GM18505 (cell line): Measurements from ENCODE around the gene SENP2.

ENCODE experiments used
- ATAC-seq: cut with Tn5 transposase; IDR thresholded peaks from one replicate; pipeline ENCODE4 v1.9.1; 2021; ENCODE audit not compliant: unreplicated experiment
- POLR2A ChIP-seq: IDR thresholded peaks from 4 replicates; pipeline ENCODE4 v1.6.1; 2011; ENCODE audit warnings: borderline replicate concordance; ENCODE audit not compliant: insufficient read depth, insufficient read length; ENCODE audit errors: extremely low read depth

SENP2 gene

DNA sequence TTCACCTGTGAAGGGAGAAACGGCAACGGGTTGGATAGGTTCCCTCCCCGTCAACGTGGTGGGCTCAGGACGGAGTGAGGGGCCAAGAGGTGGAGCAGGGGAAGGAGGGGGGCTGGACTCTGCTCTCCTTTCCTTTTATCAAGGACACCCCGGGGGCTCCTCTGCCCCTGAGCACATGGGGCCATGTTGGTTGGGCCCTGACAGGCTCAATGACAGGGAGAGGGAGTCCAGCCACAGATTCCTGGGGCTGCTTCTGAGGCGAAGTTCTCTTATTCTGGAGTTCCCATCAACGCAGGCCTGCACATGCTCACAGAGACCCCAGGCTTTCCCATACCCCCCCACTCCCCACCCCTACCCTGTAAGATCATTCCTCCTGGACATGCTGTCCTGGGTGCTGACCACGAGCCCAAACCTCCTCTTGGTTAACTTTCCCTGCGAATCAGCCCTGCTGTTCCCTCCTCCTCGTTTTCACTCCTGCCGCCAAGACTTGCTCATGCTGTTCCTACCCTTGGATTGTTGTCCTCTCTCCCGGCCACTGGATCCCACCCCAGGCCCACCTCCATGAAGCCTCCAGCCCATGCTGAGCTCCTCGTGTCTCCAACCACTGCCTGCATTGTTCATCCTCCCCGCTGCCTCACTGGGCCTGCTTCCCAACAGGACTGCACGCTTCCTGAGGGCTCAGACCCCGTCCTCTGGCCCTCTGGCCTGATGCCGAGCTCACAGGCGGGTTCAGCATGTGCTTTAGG, 61.2 kb downstream of the SENP2 start:
- no peak for TF ChIP-seq POLR2A
- no peak for ATAC-seq

DNA sequence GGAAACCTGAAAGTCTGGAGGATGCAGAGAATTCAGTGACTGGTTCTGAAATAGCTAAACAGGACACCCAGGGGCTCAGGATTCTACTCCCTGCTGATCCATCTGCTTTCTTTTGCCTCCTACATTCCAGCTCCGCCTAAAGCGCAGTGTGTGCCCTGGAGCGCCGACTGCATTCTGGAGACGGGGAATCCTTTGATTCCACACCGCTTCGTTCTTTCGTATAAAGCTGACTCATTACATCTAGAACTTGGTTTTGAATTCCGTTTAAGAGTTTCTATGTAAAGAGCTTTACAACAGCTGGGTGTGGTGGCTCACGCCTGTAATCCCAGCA, 61.8 kb downstream of the SENP2 start:
- TF ChIP-seq POLR2A = no peak
- ATAC-seq = no peak

DNA sequence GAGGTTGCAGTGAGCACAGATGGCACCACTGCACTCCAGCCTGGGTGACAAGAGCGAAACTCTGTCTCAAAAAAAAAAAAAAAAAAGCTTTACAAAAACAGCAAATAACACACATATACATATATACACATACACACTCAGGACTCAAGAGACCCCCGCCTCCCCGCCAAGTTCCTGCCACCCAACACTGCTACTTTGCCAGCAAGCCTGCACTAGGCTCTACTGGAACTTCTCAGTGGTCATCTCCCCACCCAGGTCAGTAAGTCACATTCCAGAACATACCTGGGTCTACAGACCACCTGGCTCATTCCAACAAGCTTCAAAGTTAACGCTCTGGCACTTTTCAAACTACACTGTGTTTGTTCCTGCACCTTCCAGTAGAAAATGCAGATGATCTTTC, 62.3 kb downstream of the SENP2 start:
- ATAC-seq = no peak
- TF ChIP-seq POLR2A = no peak

DNA sequence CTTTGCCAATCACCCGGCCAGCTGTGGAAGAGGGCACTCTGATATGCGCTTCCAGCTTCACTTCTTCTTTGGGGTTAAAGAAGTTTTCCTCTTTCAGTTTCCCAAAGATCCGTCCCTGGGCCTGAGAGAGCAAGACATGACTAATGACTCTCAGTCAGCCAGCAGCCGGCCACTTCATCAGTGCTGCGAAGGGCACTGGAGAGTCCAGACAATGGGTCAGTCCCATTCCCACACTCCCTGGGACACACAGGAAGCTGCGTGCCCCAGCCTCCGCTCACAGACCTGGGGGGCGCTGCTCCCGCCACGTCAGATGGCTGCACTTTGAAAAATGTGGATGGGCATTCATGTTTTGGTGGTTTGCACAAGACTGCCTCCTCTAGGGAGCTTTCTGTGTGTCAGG, 63.3 kb downstream of the SENP2 start:
- no peak for ATAC-seq

DNA sequence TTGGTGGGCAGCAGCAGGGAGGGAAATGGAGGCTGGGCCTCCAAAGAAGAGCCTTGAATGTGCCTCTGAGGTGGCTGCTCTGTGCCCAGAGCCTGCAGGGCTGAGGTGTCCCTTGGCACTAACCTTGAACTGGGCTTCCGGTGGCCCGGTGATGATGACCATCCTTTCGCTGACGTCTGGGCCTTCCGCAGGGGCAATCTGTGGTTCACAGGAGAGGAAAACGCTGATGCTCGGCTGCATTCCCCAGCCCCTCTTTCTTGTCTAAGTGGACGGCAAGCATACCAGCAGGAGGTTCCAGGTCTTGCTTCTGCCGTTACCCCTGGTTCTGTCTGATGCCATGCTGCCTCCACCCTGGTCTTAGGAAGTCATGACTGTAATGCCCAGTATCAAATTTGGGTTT, 65.9 kb downstream of the SENP2 start:
- TF ChIP-seq POLR2A = no peak
- ATAC-seq = no peak

More for the DNA sequence above, 63.3 kb downstream of the SENP2 start:
- no peak for TF ChIP-seq POLR2A

DNA sequence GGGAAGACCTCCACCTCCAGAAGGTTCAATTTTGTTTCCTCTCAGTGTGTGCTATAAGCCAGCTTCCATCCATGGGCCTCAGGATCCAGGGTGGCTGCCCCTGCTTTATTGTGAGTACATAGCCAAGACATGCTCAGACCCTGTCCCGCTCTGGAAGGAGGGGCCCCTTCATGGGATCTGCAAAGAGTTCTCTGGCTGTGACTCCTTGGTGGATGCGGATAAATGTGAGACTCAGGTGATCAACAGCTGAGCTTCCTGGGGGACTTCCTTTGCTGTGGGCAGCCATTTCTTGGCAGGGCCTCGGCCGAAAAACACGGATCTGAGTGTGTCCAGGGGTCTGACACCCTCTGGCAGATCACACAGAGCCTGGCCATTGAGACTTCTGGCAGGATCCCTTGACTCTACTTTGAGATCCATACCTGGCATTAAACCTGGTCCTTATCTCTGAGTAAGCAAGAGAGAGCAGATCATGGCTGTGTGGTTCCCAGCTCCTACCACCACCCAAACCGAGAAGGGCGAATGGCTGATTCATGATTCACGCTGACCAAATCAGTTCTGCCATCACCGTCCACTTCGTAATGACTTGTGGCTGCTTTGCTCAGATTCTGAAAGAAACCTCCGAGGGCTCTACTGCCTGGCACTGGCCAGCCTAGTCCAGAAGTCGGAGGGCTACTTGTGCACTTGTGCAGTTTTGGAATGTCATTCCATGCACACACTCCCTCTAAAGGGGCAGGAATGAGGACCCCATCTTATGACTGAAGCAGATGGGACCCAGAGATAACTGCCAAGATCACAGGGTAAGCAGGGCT, 68.1 kb downstream of the SENP2 start:
- no peak for TF ChIP-seq POLR2A
- ATAC-seq = no peak

DNA sequence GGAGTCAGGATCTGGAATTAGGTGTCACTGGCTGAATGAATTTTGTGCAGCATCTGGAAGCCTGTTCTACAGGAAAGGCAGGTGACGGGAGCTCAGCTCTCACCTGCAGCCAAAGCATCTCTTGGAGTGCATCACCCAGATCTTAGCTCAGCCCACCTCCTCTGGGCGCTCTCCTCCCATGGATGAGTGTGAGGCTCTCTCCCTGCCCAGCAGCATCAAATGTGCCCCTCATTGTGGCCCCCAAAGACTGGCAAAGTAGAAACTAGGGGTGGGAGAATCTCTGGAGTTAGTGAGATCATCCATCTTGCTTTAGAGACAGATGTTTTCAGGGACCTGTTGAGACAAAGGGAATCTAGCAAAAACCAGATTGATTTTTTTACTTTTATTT, 68.7 kb downstream of the SENP2 start:
- TF ChIP-seq POLR2A = no peak
- ATAC-seq = no peak

DNA sequence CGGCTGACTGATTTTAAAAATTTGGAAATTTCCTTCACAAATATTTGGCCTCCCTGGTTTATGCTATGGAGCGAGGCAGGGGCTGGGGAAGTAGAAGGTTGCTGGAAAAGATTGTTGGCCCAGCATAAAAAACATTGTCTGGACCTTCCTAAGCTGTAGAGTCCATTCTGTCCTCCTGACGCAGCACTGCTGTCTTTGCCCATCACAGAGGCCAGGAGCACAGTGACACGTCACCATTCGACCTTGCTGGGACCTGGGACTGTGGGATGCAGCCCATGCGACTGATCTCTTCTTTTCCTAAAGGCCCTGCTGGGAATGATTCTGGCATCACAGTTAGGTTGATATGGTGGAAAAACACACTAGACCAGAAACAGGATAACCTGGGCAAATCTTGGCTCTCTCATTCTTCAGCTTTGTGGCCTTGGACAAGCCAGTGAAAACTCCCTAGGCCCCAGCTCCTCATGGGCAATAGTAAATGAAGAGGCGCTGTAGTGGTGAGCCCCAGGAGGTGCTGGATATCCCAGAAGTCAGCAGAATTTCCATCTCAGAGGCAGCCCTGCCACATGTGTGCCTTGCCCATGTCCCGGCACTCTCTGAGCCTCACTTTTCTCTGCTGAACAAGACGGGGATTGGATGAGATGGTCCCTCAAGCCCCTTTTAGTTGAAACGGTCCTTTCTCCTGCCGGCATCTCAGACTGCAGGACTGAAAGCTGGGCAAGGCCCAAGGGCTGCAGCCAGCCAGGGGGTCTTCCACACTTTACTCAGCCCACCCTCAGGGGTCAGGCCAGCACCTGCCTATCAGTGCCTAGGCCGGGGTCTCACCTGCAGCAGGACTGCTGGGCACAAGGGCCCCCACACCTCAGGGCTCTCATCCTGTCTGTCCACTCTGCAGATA, 69.6 kb downstream of the SENP2 start:
- TF ChIP-seq POLR2A = no peak

DNA sequence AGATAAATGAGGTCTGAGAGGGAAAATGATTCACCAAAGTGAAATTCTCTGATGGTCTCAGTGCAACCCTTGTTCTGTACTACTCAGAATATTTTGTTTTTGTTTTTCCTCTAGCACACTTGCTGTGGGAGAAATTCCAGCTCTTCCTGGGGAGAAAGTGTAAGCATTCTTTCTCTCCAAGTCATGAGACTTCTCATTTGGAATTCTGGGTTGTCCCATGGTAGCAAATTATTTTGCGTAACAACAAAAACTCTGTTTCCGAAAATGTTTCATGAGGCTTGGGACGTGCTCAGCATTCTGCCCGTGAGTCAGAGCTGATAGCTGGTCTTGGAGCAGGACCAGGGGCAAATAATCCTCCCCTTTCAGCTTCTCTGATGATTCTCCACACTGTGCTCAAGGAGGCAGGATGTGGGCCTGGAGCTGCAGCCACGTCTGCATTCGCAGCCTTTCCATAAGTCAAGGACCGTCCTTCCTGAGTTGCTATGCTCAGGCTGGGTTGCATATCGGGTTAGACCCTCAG, 70.3 kb downstream of the SENP2 start:
- no peak for ATAC-seq
- no peak for TF ChIP-seq POLR2A

More for the DNA sequence above, 69.6 kb downstream of the SENP2 start:
- ATAC-seq = no peak

DNA sequence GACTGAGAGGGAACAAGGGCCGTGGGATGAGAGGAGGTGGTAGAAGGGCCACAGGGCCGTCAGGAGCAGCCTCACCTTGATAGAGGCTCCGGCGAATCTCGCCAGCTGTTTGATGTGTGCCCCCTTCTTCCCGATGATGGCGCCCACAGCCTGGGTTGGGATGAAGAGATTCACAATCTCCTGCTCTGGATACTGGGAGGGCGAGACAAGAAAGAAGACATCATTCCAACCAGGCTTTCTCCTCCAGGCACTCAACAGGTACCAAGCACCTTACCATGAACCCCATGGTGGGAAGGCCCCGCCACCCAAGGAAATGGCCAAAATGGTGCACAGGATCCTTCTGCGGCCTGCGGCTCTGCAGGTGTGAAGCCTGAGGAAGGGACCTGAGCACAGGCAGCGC, 71.1 kb downstream of the SENP2 start:
- TF ChIP-seq POLR2A = no peak
- ATAC-seq = no peak

DNA sequence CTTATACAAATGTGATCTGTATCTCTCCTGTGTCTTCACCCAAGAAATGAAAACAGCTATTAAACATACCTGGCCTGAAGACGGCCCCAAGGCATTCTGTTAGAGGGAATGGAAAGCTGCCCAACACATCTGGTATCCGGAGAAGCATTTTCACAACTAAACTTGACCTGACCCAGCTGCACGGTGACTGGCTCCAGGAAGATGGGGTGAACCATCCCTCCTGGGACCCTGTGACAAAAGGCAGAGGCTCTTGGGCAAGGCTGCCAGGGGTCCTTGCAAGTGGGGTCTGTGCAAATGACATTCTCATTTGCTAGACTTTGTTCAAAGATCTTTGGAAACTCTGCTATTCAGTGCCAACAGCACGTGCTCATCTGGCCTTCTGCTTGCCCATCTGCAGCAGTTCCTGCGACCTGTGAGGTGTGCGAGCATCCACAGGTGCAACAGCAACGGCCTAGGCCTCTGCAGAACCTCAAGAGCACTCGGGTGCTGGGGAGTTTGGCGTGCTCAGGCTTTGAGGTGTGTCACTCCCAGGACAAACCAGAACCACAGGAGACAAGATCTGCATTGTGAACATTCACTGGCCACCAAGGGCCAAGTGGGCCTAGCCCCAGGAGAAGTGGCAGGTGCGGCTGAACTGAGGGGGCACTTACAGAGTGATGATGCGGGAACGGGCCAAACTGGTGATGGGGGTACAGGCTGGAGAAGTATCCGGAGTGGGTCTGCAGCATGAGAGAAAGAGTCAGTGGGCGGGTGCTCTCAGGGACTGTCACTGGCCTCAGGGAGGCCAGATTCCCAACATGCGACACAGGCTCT, 71.8 kb downstream of the SENP2 start:
- TF ChIP-seq POLR2A = no peak
- no peak for ATAC-seq

DNA sequence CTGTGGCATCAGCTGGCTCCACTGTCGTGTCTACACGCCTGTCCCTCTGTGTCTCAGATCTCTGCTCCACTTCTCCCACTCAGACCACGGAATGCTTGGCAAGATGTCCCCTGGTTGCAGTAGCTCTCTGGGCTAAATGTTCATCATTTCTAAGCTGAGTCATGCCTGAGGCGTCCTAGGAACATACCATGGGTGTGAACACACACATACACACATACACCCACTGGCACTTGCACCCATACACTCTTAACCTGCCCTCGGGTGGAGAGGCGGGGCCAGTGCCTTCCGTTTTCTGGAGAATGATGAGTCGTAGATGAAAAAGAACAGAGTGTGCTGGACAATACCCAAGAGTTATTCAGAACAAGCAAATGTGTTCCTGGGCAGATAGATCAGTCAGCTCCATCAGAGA, 72.4 kb downstream of the SENP2 start:
- no peak for ATAC-seq
- no peak for TF ChIP-seq POLR2A

DNA sequence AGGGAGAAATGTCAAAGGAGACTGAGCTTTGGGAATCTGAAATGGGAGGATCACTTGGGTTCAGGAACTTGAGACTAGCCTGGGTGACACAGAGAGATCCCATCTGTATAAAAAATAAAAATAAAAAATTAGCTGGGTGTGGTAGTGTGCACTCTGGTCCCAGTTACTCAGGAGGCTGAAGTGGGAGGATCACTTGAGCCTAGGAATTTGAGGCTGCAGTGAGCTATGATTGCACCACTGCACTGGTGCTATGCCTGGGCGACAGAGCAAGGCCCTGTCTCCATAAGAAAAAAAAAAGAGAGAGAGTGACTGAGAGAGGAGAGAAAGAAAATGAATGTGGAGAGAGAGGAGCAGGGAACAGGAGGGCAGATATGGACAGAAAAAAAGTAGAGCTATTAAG, 72.8 kb downstream of the SENP2 start:
- no peak for TF ChIP-seq POLR2A
- no peak for ATAC-seq
